Activated T-helper 1 cell treated with Interleukin-2 at 50 U/mL for 16 hours (primary cell): ENCODE data around the gene PNMA5.
A peak's percentile ranks its signal among the peaks of the same experiment; 100 is the strongest.
"Not testable (repeated sequence)": the region's sequence is repeated elsewhere in the genome, so short reads cannot be mapped to it uniquely, and the experiment has no call there.

ENCODE experiments used
- DNase-seq: peaks from one replicate; pipeline ENCODE4 v3.0.0-alpha.2; 2020; ENCODE audit warnings: low read depth

The PNMA5 gene

DNA sequence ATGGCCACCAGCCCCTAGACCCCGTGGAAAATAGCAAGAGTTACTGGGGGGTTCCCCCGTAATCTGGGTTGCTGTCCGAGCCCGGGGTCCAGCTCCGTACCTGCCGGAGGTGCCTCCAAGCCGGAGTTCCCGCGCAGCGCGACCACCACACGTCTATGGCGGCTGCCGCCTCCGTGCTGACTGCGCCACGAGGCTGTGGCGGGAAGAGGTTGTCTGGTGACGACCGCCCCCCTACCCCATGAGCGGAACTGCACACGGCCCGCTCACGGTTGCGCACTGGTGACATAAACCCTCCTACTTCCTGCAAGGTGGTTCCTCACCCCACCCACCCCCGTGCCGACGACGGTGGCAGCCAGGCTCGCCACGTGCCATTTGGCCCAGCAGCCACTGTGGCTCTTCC, at the start of gene PNMA5:
PNMA5 (minus strand) TSS at position 184 of the 400 bp plus-strand sequence. CDS start 2,518 bp downstream, outside the sequence.
- DNase-seq: no peak

DNA sequence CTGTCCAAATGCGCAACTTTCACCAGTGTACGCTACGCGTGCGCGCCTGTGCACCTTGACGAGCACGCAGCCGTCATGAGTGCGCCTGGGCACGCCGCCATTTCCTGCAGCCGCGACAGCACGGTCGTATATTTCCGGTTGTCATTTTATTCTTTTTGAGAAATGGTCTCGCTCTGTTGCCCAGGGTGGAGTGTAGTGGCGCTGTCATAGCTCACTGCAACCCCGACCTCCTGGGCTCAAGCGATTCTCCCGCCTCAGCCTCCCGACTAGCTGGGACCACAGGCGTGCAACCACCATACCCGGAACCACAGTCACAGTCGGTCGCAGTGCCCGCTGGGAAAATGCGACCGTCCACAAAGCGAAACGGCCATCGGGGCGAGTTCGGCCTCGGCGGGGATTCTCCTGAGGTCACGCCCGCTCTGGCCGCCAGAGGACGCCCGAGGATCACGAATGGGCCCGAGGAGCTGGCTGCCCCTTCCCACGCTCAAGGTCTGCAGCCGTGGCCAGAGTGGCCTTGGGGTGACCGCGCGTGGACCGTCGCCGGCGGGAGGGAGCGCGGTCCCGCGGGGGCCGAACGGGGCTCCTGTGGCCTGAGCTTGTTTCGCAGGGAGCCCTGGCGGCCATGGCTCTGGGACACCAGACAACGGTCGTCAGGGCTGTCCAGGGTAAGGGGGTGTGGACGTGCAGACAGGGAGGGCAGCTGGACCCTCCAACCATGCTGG, 38.6 kb upstream of the PNMA5 start:
- DNase-seq: peak; percentile 41

DNA sequence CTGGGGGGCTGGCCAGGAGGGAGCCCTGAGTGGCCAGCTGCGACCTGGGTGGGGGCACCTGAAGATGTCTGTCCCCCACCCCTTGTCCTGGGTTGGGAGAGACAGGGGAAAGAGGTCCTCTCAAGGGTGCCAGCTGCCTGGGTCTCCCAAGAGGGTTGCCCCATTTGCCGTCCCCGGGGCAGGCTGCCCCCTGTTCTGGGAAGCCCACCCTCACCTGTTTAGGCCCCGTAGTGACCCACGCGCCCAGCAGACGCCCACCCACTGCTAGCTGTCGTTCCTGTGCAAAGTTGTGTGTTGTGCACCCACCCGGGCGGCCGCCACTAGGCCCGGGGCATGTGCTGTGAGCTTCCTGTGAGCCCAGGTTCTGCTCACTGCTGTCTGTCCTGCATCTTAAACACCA, 36.9 kb upstream of the PNMA5 start:
- no peak for DNase-seq

DNA sequence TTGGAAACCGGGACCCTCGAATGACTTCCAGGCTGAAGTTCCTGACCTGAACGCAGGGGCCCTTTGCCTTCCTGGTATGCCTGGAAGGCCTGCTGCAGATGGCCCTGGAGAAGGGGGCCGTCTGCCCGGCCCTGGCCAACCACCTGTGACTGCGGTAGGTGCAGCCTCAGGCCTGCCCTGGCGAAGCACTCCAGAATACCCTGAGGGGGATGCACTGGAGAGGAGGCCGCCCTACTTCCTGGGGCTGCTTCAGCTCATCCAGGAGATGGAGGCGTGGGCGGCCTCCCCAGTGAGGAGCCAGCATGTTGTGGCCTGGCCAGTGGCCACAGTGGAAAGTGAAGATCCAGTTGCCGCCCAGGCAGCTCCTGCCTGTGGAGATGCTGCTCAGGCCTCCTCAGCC, 36.0 kb upstream of the PNMA5 start:
- DNase-seq: no peak

DNA sequence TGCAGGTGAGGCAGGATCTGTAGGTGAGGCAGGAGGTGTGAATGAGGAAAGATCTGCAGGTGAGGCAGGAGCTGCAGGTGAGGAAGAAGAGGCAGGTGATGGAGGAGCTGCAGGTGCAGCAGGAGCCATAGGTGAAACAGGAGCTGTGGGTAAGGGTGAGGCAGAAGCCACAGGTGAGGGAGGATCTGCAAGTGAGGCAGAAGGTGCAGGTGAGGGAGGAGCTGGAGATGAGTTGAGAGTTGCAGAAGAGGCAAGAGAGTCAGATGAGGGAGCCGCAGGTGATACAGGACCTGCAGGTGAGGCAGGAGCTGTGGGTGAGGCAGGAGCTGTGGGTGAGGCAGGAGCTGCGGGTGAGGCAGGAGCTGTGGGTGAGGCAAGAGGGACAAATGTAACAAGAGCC, 35.2 kb upstream of the PNMA5 start:
- DNase-seq: no peak

DNA sequence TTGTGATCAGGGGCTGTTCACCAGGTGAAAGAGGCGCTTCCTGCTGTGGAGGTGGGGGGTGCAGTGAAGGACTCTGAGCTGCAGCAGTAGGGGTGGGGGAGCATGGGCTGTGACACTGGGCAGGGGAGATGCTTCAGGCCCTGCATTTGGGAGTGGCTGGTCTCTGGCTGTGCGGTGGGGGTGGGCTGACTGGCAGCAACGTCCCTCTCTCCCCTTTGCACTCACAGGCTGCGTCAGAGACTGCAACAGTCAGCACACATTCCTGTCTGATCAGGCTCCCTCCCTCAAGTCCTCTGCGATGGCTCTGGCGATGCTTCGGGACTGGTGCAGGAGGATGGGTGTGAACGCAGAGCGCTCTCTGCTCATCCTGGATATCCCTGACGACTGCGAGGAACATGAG, 34.6 kb upstream of the PNMA5 start:
- DNase-seq: not testable (repeated sequence)

DNA sequence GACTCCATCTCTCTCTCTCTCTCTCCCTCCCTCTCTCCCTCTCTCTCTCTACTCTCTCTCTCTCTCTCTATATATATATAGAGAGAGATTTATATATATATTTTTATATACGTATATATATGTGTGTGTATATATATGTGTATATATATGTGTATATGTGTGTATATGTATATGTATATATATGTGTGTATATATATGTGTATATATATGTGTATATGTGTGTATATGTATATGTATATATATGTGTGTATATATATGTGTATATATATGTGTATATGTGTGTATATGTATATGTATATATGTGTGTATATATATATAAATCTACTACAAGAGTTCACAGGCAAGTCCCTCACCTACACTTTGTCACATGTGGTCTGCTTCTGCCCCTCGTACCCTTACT, 32.6 kb upstream of the PNMA5 start:
- DNase-seq: not testable (repeated sequence)

DNA sequence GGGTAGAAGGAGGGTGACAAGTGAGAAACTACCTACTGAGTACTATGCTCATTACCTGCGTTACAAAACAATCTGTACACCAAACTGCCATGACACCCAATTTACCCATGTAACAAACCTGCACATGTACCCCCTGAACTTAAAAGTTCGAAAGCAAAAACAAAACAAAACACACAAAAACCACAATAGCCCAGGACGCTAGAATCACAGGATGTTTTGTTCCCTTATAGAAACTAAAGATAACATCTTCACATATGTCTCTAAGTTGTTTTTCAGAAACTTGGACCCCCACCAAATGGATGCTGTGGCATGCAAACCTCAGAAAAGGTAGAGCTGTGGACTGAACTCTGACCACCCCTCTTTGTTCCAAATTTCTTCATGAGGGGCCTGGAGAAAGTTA, 25.2 kb upstream of the PNMA5 start:
- no peak for DNase-seq

DNA sequence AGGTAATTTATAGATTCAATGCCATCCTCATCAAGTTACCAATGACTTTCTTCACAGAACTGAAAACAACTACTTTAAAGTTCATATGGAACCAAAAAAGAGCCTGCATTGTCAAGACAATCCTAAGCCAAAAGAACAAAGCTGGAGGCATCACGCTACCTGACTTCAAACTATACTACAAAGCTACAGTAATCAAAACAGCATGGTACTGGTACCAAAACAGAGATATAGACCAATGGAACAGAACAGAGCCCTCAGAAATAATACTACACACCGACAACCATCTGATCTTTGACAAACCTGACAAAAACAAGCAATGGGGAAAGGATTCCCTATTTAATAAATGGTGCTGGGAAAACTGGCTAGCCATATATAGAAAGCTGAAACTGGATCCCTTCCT, 23.3 kb upstream of the PNMA5 start:
- DNase-seq: not testable (repeated sequence)

DNA sequence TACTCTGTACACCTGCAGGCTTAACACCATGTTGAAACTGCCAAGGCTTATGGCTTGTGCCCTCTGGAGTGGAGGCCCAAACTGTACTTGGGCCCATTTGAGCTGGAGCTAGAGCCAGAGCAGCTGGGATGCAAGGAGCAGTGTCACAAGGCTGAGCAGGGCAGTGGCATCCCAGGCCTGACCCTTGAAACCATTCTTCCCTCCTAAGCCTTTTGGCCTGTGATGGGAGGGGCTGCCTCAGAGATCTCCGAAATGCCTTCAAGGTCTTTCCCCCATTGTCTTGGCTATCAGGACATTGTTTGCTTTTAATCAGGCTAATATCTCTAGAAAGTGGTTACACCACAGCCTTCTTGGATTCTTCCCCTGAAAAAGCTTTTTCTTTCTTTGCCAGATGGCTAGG, 10.9 kb upstream of the PNMA5 start:
- no peak for DNase-seq

DNA sequence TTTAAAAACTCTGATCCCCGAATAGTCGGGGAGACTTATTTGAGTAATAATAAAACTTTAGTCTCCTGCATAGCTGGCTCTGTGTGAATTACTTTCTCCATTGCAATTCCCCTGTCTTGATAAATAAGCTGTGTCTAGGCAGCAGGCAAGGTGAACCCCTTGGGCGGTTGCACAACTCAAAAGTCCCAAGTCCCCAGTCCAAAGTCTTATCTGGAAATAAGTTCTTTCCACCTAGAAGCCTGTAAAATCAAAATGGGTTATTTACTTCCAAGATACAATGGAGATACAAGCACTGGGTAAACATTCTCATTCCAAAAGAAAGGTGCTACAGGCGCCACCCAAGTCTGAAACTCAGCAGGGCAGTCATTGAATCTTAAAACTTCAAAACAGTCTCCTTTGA, 10.1 kb upstream of the PNMA5 start:
- DNase-seq: no peak

DNA sequence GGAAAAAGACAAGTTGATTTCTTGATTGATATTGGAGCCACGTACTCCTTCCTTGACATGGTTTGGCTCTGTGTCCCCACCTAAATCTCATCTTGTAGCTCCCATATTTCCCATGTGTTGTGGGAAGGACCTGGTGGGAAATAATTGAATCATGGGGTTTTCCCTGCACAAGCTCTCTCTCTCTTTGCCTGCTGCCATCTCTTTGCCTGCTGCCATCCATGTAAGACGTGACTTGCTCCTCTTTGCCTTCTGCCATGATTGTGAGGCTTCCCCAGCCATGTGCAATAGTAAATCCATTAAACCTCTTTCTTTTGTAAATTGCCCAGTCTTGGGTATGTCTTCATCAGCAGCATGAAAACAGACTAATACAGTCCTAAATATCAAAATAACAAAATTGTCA, 8.3 kb upstream of the PNMA5 start:
- DNase-seq: not testable (repeated sequence)

DNA sequence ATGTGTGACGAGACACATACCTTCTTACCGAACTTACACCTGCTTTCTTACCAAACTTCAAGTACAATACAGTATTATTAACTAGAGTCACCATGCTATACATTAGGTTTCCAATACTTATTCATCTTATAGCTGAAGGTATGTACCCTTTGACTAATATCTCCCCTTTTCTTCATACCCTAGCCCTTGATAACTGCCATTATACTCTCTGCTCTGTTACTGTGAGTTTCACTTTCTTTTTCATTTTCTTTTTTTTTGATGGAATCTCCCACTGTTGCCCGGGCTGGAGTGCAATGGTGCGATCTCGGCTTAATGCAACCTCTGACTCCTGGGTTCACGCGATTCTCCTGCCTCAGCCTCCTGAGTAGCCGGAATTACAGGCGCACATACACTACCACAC, 3.4 kb upstream of the PNMA5 start:
- DNase-seq: no peak

DNA sequence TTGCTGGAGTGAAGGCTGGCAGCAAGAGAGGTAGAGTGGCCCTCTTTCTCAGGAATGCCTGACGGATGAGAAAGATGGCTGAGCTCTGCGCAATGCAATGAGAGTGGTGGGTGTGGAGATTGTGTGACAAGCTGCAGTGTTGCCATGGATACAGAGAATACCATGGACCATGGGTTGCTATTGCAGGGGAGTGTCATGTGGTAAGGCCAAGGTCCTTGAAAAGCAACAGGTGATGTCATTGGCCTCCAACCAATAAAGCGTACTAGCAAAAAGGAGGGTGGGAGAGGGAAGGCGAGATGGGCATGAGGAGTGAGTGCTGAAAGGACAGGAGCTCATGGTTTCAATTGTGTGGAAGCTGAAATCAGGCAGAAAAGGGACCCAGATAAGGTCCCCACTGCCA, 1.8 kb downstream of the PNMA5 start:
- no peak for DNase-seq

DNA sequence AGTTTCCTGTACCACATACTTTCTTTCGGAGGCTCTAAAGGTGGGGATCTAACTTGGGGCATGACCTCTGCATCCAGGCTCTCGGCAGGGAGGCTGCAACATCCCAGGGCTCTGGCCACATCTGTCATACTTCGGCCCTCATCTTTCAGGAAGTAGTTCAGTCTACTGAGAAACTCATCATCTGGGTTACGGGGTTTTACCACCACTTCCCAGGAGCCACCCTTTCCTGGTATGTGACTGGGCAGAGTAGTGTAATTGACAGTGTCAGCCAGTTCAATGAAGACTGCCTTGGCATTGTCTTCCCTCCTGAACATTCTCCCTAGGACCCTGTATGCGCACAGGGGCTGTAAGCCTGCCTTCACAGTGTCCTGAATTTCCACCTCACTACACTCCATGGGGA, 2.8 kb downstream of the PNMA5 start:
- DNase-seq: no peak

DNA sequence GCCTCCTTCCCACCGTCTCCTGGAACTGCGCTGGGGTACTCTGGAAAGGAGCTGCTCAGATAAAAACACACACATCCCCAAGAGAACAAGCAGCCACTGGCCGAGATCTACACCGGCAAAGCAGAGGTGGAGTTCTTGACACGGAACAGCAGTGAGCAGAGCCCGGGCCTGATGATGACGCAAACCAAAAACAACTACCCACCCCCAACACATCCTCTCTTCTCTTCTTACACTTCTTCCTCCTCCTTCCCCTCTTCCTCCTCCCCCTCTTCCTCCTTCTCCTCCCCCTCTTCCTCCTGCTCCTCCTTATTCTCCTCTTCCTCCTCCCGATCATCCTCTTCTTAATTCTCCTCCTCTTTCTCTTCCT, 4.6 kb downstream of the PNMA5 start:
- DNase-seq: no peak

DNA sequence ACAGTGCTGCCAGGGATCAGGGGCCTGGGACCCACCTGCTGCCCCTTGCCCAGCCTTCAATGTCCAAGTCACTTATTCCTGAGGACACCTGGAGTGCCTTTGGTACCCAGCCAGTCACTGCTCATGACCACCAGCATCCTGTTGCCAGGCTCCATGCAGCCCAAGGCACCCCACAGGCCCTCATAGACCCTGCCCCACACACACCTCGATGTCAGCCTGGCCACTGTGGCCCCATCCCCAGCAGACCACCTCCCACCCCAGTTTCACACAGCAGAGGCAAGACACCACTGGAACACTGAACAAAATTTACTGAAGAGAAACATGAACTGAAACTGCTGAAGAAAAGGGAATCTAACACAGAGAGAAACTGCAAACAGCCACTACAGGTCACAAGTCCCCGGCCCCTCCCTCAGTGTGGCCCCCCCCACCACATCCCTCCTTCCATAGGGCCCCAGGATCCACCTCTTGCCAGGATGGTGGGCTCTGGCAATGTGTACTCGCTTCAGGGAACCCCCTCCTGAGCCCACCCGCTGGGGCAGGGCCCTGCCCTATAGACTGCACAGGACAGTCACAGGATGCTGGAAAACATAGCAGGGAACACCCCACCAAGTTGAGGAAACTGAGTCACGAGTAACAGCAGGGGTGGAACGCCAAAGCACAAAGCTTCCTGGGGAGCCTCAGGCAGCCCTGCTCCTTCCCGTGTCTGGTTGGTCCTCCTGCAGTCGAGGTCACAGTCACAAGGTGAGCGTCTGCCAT, 5.2 kb downstream of the PNMA5 start:
- no peak for DNase-seq

DNA sequence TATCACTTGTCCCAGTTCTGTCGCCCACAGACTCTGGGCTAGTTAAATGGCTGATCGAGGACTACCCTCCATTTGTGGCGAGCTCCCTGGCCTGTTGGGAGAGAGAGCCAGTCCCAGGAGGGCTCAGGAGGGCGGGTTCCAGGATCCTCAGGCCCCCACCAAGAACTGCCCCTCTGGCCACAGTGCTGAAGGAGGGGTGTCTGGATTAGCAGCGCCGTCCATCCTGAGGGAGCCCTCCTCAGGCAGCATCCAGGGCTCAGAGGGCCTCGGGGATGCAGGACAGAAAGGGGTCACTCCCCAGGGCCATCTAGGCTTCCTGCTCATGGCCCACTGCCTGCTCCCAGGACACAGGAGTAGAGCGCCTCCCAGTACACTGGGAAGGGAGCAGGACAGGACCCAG, 6.1 kb downstream of the PNMA5 start:
- no peak for DNase-seq

DNA sequence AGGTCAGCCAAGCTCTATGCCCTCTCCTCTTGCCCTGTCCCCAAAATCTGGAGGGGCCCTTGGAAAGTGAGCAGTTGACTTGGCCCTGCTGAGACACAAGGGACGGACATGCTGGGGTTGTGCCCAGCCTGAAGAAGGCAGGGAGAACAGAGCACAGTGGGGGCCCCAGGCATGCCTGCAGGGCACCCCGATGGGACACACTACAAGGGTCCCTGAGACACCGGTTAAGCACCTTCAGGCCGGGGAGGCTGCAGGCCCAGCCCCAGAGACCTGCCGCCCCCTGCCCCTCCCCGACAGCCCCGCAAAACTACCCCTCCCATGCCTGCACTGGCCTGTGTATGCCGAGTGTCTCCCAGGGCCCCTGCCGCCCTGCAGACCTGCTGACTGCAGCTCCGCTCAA, 6.8 kb downstream of the PNMA5 start:
- DNase-seq: not testable (repeated sequence)

DNA sequence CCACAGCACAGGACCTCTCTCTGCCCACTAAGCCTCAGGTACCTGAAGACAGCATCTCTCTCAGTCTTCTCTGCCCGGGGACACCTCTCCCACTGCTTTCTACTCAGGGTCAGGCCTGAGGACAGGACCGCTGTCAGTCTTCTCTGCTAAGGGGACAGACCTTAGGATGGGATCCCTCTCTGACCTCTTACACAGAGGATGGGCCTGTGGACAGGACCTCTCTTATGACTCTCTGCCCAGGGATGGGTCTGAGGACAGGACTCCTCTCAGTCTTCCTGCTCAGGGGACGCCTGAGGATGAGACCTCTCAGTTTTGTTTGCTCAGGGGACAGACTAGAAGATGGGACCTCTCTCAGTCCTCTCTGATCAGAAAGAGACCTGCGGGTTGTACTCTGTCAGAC, 8.5 kb downstream of the PNMA5 start:
- not testable (repeated sequence) for DNase-seq

DNA sequence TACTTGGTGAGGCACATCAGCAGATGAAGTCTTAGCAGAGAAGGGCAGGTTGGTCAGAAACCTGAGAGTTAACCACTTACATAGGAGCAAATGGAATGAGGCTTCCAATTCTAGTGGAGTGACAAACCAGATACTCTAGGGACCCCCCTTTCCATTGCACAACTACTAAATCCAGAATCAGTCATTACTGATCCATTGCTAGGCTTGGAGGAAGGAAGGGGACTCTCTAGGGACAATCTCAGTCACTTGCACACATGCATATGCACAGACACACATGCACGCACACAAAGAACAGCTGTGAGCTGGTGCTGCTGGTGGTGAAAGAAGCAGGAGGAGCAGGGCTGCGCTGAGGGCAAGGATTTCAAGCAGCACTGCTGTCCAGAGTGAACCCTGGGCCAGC, 25.7 kb downstream of the PNMA5 start:
- no peak for DNase-seq

DNA sequence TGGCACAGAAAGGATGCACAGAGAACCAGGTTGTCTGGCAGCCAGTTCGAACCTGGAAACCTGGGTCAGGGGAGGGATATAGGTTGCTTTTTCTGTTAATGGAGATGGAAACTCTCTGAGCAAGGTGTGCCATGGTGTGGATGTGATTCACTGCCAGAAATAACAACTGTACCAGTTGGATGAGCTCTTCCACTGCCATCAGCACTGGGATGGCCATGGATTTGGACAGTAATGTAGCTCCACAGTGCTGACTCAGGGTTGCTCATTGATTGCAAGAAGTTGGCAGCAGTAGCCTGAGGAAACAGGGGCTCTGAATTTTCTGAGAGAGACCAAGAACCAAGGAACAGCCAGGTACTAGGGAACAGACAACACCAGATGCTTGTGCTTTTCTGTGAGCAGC, 33.8 kb downstream of the PNMA5 start:
- no peak for DNase-seq

DNA sequence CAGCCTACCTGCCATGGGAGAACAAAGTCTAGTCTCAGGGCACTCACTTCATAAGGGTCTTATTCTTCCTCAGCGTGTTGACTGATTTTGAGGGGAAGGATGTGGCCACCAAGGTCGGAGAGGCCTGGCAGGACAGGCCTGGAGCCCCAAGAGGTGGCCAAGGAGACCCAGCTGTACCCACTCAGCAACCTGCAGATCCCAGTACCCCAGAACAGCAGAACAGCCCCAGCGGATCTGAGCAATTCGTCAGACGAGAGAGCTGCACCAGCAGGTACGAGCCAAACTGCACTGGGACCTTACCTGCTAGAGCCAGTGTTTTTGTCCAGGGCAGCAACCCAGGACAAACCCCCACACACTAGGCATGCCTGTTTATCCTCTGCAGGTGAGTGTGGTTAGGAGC, 34.3 kb downstream of the PNMA5 start:
- no peak for DNase-seq
